HL-60/S4 treated with retinoic acid at 250 ng/mL for 4 days and 3 days (cell line): ENCODE results near the gene TRAPPC10.

Experiments
- in situ Hi-C: fragments of 300-500 bp; cut with MboI; formaldehyde crosslinking; loops from 2 replicates; pipeline ENCODE4 v1.7.0; 2022; ENCODE audit warnings: low sequenced_read_pairs

The TRAPPC10 gene

GRCh38 chr21:44024887-44025353 is 12.8 kb downstream of the TRAPPC10 start:
- in situ Hi-C loops, result no loop called here

GRCh38 chr21:44027607-44028286 is 15.6 kb downstream of the TRAPPC10 start:
- in situ Hi-C loops, result no loop called here

GRCh38 chr21:44028287-44028659 is 16.2 kb downstream of the TRAPPC10 start:
- in situ Hi-C loops, result no loop called here

GRCh38 chr21:44029460-44030087 is 17.5 kb downstream of the TRAPPC10 start:
- in situ Hi-C loops, result no loop called here

GRCh38 chr21:44035244-44035643 is 23.1 kb downstream of the TRAPPC10 start:
- in situ Hi-C loops, result no loop called here

GRCh38 chr21:44038063-44038462 is 26.0 kb downstream of the TRAPPC10 start:
- in situ Hi-C loops, result no loop called here

GRCh38 chr21:44039828-44040227 is 27.7 kb downstream of the TRAPPC10 start:
- in situ Hi-C loops, result no loop called here

GRCh38 chr21:44043613-44044012 is 31.5 kb downstream of the TRAPPC10 start:
- in situ Hi-C loops, result no loop called here

GRCh38 chr21:44046734-44047133 is 34.6 kb downstream of the TRAPPC10 start:
- in situ Hi-C loops, result no loop called here

GRCh38 chr21:44047996-44048560 is 36.0 kb downstream of the TRAPPC10 start:
- in situ Hi-C loops, result no loop called here

GRCh38 chr21:44049182-44049581 is 37.1 kb downstream of the TRAPPC10 start:
- in situ Hi-C loops, result no loop called here

- in situ Hi-C loops, result no loop called here
Observed at GRCh38 chr21:44049606-44050005, 37.5 kb downstream of the TRAPPC10 start.

GRCh38 chr21:44050276-44050675 is 38.2 kb downstream of the TRAPPC10 start:
- in situ Hi-C loops, result no loop called here

GRCh38 chr21:44051462-44051941 is 39.4 kb downstream of the TRAPPC10 start:
- in situ Hi-C loops, result no loop called here

- in situ Hi-C loops, result no loop called here
Observed at GRCh38 chr21:44052071-44052829, 40.1 kb downstream of the TRAPPC10 start.

- in situ Hi-C loops, result no loop called here
Observed at GRCh38 chr21:44052830-44053226, 40.7 kb downstream of the TRAPPC10 start.

- in situ Hi-C loops, result no loop called here
Observed at GRCh38 chr21:44053567-44053966, 41.5 kb downstream of the TRAPPC10 start.

- in situ Hi-C loops, result no loop called here
Observed at GRCh38 chr21:44054710-44055109, 42.6 kb downstream of the TRAPPC10 start.

GRCh38 chr21:44057055-44057454 is 44.9 kb downstream of the TRAPPC10 start:
- in situ Hi-C loops, result no loop called here

- in situ Hi-C loops, result no loop called here
Observed at GRCh38 chr21:44057960-44058651, 46.0 kb downstream of the TRAPPC10 start.

- in situ Hi-C loops, result no loop called here
Observed at GRCh38 chr21:44058652-44058964, 46.5 kb downstream of the TRAPPC10 start.
